ENCODE data around the gene PDIK1L. TPM values are rescaled to one million over a fixed set of nuclear protein-coding genes. Genes with fewer than 3 reads are reported as not detected.
"Not testable (repeated sequence)": the region's sequence is repeated elsewhere in the genome, so short reads cannot be mapped to it uniquely, and the experiment has no call there.

Gene PDIK1L
- total RNA-seq, 1 experiment from 2014 or later: 9.0 TPM

GRCh38 chr1:26090893-26091292 is 20.7 kb upstream of the PDIK1L start:
- no peak for DNase-seq (ENCODE audit: low read depth)

GRCh38 chr1:26092422-26092821 is 19.2 kb upstream of the PDIK1L start:
- DNase-seq (ENCODE audit: low read depth): no peak

GRCh38 chr1:26093569-26093968 is 18.1 kb upstream of the PDIK1L start:
- not testable (repeated sequence) for DNase-seq (ENCODE audit: low read depth)

- DNase-seq (ENCODE audit: low read depth): peak; percentile 53
Measured at GRCh38 chr1:26094076-26094669, 17.5 kb upstream of the PDIK1L start.

GRCh38 chr1:26094677-26095383 is 16.8 kb upstream of the PDIK1L start:
- DNase-seq (ENCODE audit: low read depth): peak; percentile 85

- no peak for DNase-seq (ENCODE audit: low read depth)
Measured at GRCh38 chr1:26096471-26096870, 15.2 kb upstream of the PDIK1L start.

GRCh38 chr1:26097696-26098095 is 13.9 kb upstream of the PDIK1L start:
- DNase-seq (ENCODE audit: low read depth): peak; percentile 94

GRCh38 chr1:26098602-26099001 is 13.0 kb upstream of the PDIK1L start:
- DNase-seq (ENCODE audit: low read depth): no peak

GRCh38 chr1:26099780-26100179 is 11.8 kb upstream of the PDIK1L start:
- no peak for DNase-seq (ENCODE audit: low read depth)

GRCh38 chr1:26100204-26100603 is 11.4 kb upstream of the PDIK1L start:
- not testable (repeated sequence) for DNase-seq (ENCODE audit: low read depth)

- DNase-seq (ENCODE audit: low read depth): no peak
Measured at GRCh38 chr1:26102119-26102518, 9.5 kb upstream of the PDIK1L start.

- no peak for DNase-seq (ENCODE audit: low read depth)
Measured at GRCh38 chr1:26102526-26102925, 9.1 kb upstream of the PDIK1L start.

GRCh38 chr1:26105226-26105548 is 6.4 kb upstream of the PDIK1L start:
- not testable (repeated sequence) for DNase-seq (ENCODE audit: low read depth)

- DNase-seq (ENCODE audit: low read depth): peak; percentile 48
Measured at GRCh38 chr1:26109229-26110164, 2.1 kb upstream of the PDIK1L start.

- DNase-seq (ENCODE audit: low read depth): peak; percentile 70
Measured at GRCh38 chr1:26110731-26111529, 694 bp upstream of the PDIK1L start.

- DNase-seq (ENCODE audit: low read depth): no peak
Measured at GRCh38 chr1:26112407-26112775, 767 bp downstream of the PDIK1L start.

GRCh38 chr1:26114165-26114927 is 2.7 kb downstream of the PDIK1L start:
- DNase-seq (ENCODE audit: low read depth): no peak

- DNase-seq (ENCODE audit: low read depth): no peak
Measured at GRCh38 chr1:26119892-26120608, 8.4 kb downstream of the PDIK1L start.

- peak; percentile 87 for DNase-seq (ENCODE audit: low read depth)
Measured at GRCh38 chr1:26121854-26122773, 10.5 kb downstream of the PDIK1L start.

Data from M059J (cell line).